Smooth muscle cell of the brain vasculature (primary cell): ENCODE measurements around the gene TNXB.
"Not testable (repeated sequence)": the region's sequence is repeated elsewhere in the genome, so short reads cannot be mapped to it uniquely, and the experiment has no call there.

ENCODE experiments used
- DNase-seq: peaks from one replicate; pipeline ENCODE4 v3.0.0-alpha.2; 2012; ENCODE audit warnings: low read depth, low spot score

The TNXB gene

GRCh38 chr6:32041385-32041784 is 67.8 kb downstream of the TNXB start:
- DNase-seq: not testable (repeated sequence)

- DNase-seq: not testable (repeated sequence)
These were observed 68.2 kb downstream of the TNXB start for GRCh38 chr6:32041050-32041321.

- not testable (repeated sequence) for DNase-seq
These were observed 68.7 kb downstream of the TNXB start for GRCh38 chr6:32040299-32041049.

- not testable (repeated sequence) for DNase-seq
These were observed 69.5 kb downstream of the TNXB start for GRCh38 chr6:32039321-32040274.

GRCh38 chr6:32038878-32039277 is 70.3 kb downstream of the TNXB start:
- not testable (repeated sequence) for DNase-seq

GRCh38 chr6:32037598-32038524 is 71.3 kb downstream of the TNXB start, which contains the start of gene CYP21A2:
CYP21A2 (plus strand) TSS chr6:32038415; CDS start chr6:32038423, 8 bp downstream.
- DNase-seq: not testable (repeated sequence)

- DNase-seq: not testable (repeated sequence)
These were observed 72.0 kb downstream of the TNXB start for GRCh38 chr6:32037136-32037535.

GRCh38 chr6:32035283-32036013 is 73.7 kb downstream of the TNXB start:
- not testable (repeated sequence) for DNase-seq

GRCh38 chr6:32029553-32029952 is 79.6 kb downstream of the TNXB start:
- DNase-seq: not testable (repeated sequence)

- not testable (repeated sequence) for DNase-seq
These were observed 80.5 kb downstream of the TNXB start for GRCh38 chr6:32028631-32029030.

- not testable (repeated sequence) for DNase-seq
These were observed 87.0 kb downstream of the TNXB start for GRCh38 chr6:32022100-32022499.

GRCh38 chr6:32014547-32014946 is 94.6 kb downstream of the TNXB start, which contains the start of gene C4B:
C4B (plus strand) TSS chr6:32014795; CDS start chr6:32014846, 51 bp downstream.
- DNase-seq: not testable (repeated sequence)

GRCh38 chr6:32013738-32014137 is 95.4 kb downstream of the TNXB start:
- not testable (repeated sequence) for DNase-seq

GRCh38 chr6:32012941-32013617 is 96.1 kb downstream of the TNXB start:
- DNase-seq: not testable (repeated sequence)

GRCh38 chr6:32010856-32011530 is 98.1 kb downstream of the TNXB start:
- DNase-seq: not testable (repeated sequence)

GRCh38 chr6:32009537-32009936 is 99.6 kb downstream of the TNXB start:
- DNase-seq: not testable (repeated sequence)

- not testable (repeated sequence) for DNase-seq
These were observed 100.5 kb downstream of the TNXB start for GRCh38 chr6:32008616-32009015.

GRCh38 chr6:32008037-32008436 is 101.1 kb downstream of the TNXB start:
- DNase-seq: not testable (repeated sequence)

GRCh38 chr6:32007086-32007485 is 102.1 kb downstream of the TNXB start:
- DNase-seq: not testable (repeated sequence)
